Panc1 (cell line): Measurements from ENCODE around the gene TPD52L1. TPM values are rescaled to one million over a fixed set of nuclear protein-coding genes. Genes with fewer than 3 reads are reported as not detected.
A peak's percentile ranks its signal among the peaks of the same experiment; 100 is the strongest.

Experiments used
- ATAC-seq: fragments of 200-7000 bp; cut with Tn5 transposase; 2 replicates; pipeline ENCODE4 v1.9.1; 2020; ENCODE audit warnings: mild to moderate bottlenecking, moderate library complexity
- BruUV-seq: library from RNA; stranded (reverse); fragments of 400-500 nt; replicated peaks from 2 replicates; lab custom pipeline; 2021; lab: Mats Ljungman, UMichigan
- CTCF ChIA-PET: fragments of 300-600 bp; sonication (Branson Sonifier 250); formaldehyde crosslinking; loops from one replicate; lab custom pipeline; 2022; ENCODE audit warnings: antibody characterized with exemption; lab: Charles Lee
- POLR2A ChIA-PET: fragments of 300-600 bp; sonication (Branson Sonifier 250); formaldehyde crosslinking; loops from one replicate; lab custom pipeline; 2022; ENCODE audit warnings: antibody characterized with exemption; lab: Charles Lee
- DNase-seq: peaks from one replicate; pipeline ENCODE4 v3.0.0-alpha.2; 2010; ENCODE audit warnings: low read depth, low spot score
- H3K27ac ChIP-seq: 2 replicates; pipeline ENCODE4 v1.5.1; 2011; ENCODE audit warnings: mild to moderate bottlenecking, low read length, inconsistent platforms
- H3K27me3 ChIP-seq: fragments of 200-500 bp; sonication (Bioruptor generic); 2 replicates; pipeline ENCODE4 v1.6.0; 2014; ENCODE audit warnings: low read length, inconsistent platforms; ENCODE audit not compliant: control insufficient read depth, insufficient read depth
- H3K36me3 ChIP-seq: fragments of 200-500 bp; sonication (Bioruptor generic); 2 replicates; pipeline ENCODE4 v1.5.1; 2014; ENCODE audit warnings: inconsistent platforms, mild to moderate bottlenecking, low read length, moderate library complexity; ENCODE audit not compliant: control insufficient read depth, insufficient read depth
- H3K4me1 ChIP-seq: 2 replicates; pipeline ENCODE4 v1.5.1; 2011; ENCODE audit warnings: inconsistent platforms, mild to moderate bottlenecking, low read length, moderate library complexity; ENCODE audit not compliant: control insufficient read depth, insufficient read depth
- H3K4me3 ChIP-seq, 2 experiments: 2 replicates each; pipeline ENCODE4 v1.5.1; 2011 to 2012; ENCODE audit warnings: low read depth in 2 of 2, low read length in 2 of 2, mild to moderate bottlenecking in 2 of 2, inconsistent platforms in 1 of 2, moderate library complexity in 1 of 2
- H3K9me3 ChIP-seq: fragments of 200-500 bp; sonication (Bioruptor generic); 2 replicates; pipeline ENCODE4 v1.5.1; 2014; ENCODE audit warnings: low read depth, mild to moderate bottlenecking, inconsistent platforms, low read length, moderate library complexity; ENCODE audit not compliant: control insufficient read depth, insufficient read depth
- POLR2AphosphoS5 ChIP-seq: IDR thresholded peaks from 2 replicates; pipeline ENCODE4 v1.6.1; 2012; ENCODE audit warnings: mild to moderate bottlenecking, low read depth, low read length, moderate library complexity
- REST ChIP-seq, 2 experiments: IDR thresholded peaks; 2 replicates each; pipeline ENCODE4 v1.6.1; 2011 to 2012; ENCODE audit warnings: low read depth in 2 of 2, control low read depth in 1 of 2, low read length in 1 of 2, mild to moderate bottlenecking in 1 of 2, moderate library complexity in 1 of 2; ENCODE audit not compliant: insufficient read depth in 1 of 2
- SIN3A ChIP-seq: IDR thresholded peaks from 2 replicates; pipeline ENCODE4 v1.6.1; 2012; ENCODE audit warnings: low read depth, mild to moderate bottlenecking, low read length, moderate library complexity, borderline replicate concordance; ENCODE audit not compliant: insufficient read depth
- TCF7L2 ChIP-seq: IDR thresholded peaks from 2 replicates; pipeline ENCODE4 v1.6.1; 2011; ENCODE audit warnings: mild to moderate bottlenecking, low read depth, low read length, inconsistent platforms
- in situ Hi-C: cut with HindIII; loops from 2 replicates; pipeline ENCODE4 v1.10.0; 2016; ENCODE audit warnings: low sequenced_read_pairs, low pct_unique_long_range_greater_than_20kb
- intact Hi-C: fragments of 100-400 bp; cut with micrococcal nuclease; formaldehyde crosslinking; loops from one replicate; pipeline ENCODE4 v1.10.0; 2022; ENCODE audit not compliant: unreplicated experiment
- total RNA-seq: library from RNA; stranded (reverse); gene quantifications from one replicate; pipeline ENCODE4 v1.2.1, GENCODE V29; 2021; ENCODE audit not compliant: unreplicated experiment
- TF ChIP-seq, protein P1 (sequence below): fragments of 450-650 bp; IDR thresholded peaks from 2 replicates; pipeline ENCODE4 v1.5.1; 2017; ENCODE audit warnings: mild to moderate bottlenecking

TPD52L1 gene
- total RNA-seq, 1 experiment from 2014 or later: 2.9 TPM

- Histone ChIP-seq H3K27me3 (peaks cover 7% of the 10 kb centered on the region; the same call in 1 of the 2 replicates), H3K9me3 (no peaks in the 10 kb centered on the region), H3K27ac (no peak overlapping the region), H3K36me3 (no peaks in the 10 kb centered on the region), H3K4me3 (no peak overlapping the region), H3K4me1 (no peaks in the 10 kb centered on the region)
- intact Hi-C loops (no loop called here), in situ Hi-C loops (no loop called here)
- BruUV-seq: no TSS peak
- ChIA-PET CTCF (no interaction called here), POLR2A (no interaction called here)
- ATAC-seq (no peak), DNase-seq (no peak)
- TF ChIP-seq POLR2AphosphoS5 (no peak), SIN3A (no peak), TCF7L2 (no peak), REST (IDR thresholded peaks at IDR 0.05; ENCODE audit: insufficient read depth in 1 of 2, low read depth in 2 of 2, low read length in 1 of 2) (no peak)
- TF ChIP-seq, protein P1, sequence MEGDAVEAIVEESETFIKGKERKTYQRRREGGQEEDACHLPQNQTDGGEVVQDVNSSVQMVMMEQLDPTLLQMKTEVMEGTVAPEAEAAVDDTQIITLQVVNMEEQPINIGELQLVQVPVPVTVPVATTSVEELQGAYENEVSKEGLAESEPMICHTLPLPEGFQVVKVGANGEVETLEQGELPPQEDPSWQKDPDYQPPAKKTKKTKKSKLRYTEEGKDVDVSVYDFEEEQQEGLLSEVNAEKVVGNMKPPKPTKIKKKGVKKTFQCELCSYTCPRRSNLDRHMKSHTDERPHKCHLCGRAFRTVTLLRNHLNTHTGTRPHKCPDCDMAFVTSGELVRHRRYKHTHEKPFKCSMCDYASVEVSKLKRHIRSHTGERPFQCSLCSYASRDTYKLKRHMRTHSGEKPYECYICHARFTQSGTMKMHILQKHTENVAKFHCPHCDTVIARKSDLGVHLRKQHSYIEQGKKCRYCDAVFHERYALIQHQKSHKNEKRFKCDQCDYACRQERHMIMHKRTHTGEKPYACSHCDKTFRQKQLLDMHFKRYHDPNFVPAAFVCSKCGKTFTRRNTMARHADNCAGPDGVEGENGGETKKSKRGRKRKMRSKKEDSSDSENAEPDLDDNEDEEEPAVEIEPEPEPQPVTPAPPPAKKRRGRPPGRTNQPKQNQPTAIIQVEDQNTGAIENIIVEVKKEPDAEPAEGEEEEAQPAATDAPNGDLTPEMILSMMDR: no peak
Observed at GRCh38 chr6:125196613-125197012, 43.0 kb downstream of the TPD52L1 start.

GRCh38 chr6:125197795-125198269 lies 44.3 kb downstream of the TPD52L1 start:
- CTCF ChIA-PET: interaction anchor here (0.6 kb wide), 1 partner anchor 1827 kb away, joined by 7 read pairs; no protein-coding TSS in a partner anchor
- 0 out of 2 replicates have a peak, but pooled peaks cover 4% of the 10 kb centered on the region for H3K4me1 ChIP-seq
- H3K9me3 ChIP-seq: no peaks in the 10 kb centered on the region
- POLR2A ChIA-PET: no interaction called here
- no TSS peak for BruUV-seq
- peaks cover 7% of the 10 kb centered on the region; the same call in 1 of the 2 replicates for H3K27me3 ChIP-seq
- TF ChIP-seq, protein P1: no peak
- no peak for TF ChIP-seq TCF7L2
- TF ChIP-seq POLR2AphosphoS5: no peak
- no peak for TF ChIP-seq SIN3A
- TF ChIP-seq REST (IDR thresholded peaks at IDR 0.05; ENCODE audit: insufficient read depth in 1 of 2, low read depth in 2 of 2, low read length in 1 of 2): no peak
- ATAC-seq (peak; percentile 70), DNase-seq (no peak)
- intact Hi-C loops: no loop called here
- H3K27ac ChIP-seq: no peak overlapping the region
- in situ Hi-C loops: no loop called here
- no peaks in the 10 kb centered on the region for H3K36me3 ChIP-seq
- H3K4me3 ChIP-seq: no peak overlapping the region
